ENCODE data around the gene TMUB1.

Gene TMUB1

DNA sequence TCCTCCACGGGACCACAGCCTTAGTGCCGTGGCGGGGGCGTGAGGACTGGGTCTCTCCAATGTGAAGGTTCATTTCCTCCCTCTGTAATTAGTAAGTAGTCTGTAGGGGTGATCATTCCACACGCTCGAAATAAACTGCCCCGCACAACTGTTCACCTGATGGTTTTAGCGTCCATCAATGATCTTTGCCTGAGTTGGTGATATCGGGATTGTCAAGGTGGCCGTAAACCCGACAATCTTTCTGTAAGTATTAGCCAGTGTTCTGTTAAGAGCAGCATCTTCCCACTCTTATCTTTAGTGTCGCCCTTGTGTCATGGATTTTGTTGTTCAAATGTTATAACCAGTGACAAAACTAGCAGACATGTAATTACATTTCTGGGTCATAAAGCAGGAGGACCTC, 20.7 kb upstream of the TMUB1 start:
- DNase-seq (ENCODE audit: low read depth) = no peak

GRCh38 chr7:151102991-151103390, 19.7 kb upstream of the TMUB1 start:
- DNase-seq (ENCODE audit: low read depth) = no peak

DNA sequence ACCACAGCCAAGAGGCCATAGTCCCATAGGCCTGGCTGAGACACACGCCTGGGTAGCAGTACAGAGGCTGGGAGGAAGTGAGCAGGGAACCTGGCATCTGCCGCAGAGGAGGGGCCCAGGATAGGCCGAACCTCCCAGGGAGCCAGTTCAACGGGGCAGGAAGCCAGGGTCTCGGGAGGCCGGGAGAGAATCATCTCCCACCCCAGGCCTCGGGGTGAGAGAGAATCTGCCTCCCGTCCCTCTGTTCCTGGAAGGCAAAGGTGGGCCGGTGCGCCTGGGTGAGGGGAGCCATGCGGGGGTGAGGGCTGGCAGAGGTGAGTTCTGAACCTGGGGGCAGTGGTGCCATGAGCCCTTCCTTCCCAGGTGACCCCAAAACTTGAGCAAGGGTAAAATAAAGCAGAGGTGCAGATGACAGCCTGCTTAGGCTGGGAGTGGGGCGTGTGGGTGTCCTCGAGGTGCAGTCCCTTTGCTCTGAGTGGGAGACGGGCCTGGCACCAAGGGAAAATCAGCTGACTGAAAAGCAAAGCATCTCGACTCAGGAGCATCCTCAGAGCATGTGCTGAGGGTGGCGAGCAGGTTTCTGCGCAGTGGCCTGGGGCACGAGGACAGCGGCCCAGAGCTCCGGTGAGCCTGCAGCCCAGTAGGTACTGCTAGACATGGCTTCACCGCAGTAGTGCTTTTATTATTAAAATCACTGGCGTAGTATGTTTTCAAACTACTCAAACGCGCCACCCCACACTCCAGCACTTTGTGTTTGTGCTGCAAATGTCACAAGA, 18.5 kb upstream of the TMUB1 start:
- DNase-seq (ENCODE audit: low read depth) = no peak

- DNase-seq (ENCODE audit: low read depth) = no peak
These were observed 17.6 kb upstream of the TMUB1 start for GRCh38 chr7:151100921-151101320.

- no peak for DNase-seq (ENCODE audit: low read depth)
These were observed 16.4 kb upstream of the TMUB1 start for GRCh38 chr7:151099486-151100211.

GRCh38 chr7:151095828-151096475, 12.7 kb upstream of the TMUB1 start:
- DNase-seq (ENCODE audit: low read depth) = no peak

GRCh38 chr7:151095123-151095797, 12.0 kb upstream of the TMUB1 start:
- DNase-seq (ENCODE audit: low read depth) = no peak

- DNase-seq (ENCODE audit: low read depth) = no peak
These were observed 11.4 kb upstream of the TMUB1 start for GRCh38 chr7:151094675-151095074.

- no peak for DNase-seq (ENCODE audit: low read depth)
These were observed 10.5 kb upstream of the TMUB1 start for GRCh38 chr7:151093748-151094147.

- DNase-seq (ENCODE audit: low read depth) = no peak
These were observed 8.7 kb upstream of the TMUB1 start for GRCh38 chr7:151091988-151092387.

- no peak for DNase-seq (ENCODE audit: low read depth)
These were observed 8.1 kb upstream of the TMUB1 start for GRCh38 chr7:151091431-151091830.

DNA sequence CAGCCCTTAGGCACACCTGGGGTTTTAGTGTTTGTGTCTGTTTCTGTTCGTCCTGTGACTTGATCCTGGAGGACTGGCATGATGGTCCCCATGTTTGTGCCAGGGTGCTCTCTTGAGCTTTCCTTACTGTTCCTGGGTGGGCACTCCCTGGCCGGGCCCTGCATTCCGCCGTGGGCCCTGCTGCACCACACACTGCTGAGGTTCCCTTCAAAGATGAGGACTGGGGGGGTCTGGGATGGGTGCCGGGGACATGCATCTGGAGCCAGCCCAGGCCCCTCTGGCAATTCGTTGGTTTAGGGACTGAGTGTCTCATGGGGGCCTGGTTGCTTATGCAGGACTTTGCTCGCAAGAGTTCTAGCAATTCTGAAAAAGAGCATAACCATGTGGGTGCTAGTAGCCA, 7.7 kb upstream of the TMUB1 start:
- DNase-seq (ENCODE audit: low read depth) = no peak

DNA sequence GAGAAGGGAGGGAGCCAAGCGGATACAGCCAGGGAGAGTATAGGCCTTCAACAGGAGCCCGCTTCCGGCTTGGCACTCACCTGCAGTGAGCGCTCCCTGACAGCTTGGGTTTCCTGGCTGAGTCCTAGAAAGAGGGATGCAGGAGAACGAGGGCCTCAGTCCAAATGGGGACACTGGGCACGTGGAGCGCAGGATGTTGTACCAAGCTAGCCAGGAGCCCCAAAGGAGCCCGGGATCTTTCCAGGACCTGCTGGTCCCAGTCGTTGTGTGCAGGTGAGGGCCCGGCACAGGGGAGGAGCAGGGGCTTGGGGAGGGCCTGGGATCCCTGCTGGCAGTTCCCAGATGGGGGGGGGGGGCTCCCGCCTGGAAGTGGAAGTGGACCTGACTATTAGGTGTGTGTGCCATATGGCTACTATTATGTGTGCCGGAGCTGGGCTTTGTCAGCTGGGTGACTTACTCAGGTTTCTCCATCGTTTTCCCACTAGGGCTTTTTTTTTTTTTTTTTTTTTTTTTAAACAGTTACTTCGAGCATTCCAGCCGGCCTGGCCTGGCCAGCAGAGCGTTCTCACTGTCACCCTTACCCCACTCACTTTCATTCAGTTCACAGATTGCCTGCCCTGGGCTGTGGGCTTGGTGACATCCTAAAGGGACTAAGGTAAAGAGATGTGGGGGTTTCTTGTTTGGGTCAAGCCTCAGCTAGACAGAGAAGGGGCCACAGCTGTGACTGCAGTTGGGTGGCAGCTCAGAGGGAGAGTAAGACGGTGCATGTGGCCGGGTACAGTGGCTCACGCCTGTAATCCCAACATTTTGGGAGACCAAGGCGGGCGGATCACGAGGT, 6.8 kb upstream of the TMUB1 start:
- no peak for DNase-seq (ENCODE audit: low read depth)

GRCh38 chr7:151088856-151089699, 5.8 kb upstream of the TMUB1 start:
- DNase-seq (ENCODE audit: low read depth) = no peak

GRCh38 chr7:151088019-151088855, 4.9 kb upstream of the TMUB1 start:
- DNase-seq (ENCODE audit: low read depth) = no peak

DNA sequence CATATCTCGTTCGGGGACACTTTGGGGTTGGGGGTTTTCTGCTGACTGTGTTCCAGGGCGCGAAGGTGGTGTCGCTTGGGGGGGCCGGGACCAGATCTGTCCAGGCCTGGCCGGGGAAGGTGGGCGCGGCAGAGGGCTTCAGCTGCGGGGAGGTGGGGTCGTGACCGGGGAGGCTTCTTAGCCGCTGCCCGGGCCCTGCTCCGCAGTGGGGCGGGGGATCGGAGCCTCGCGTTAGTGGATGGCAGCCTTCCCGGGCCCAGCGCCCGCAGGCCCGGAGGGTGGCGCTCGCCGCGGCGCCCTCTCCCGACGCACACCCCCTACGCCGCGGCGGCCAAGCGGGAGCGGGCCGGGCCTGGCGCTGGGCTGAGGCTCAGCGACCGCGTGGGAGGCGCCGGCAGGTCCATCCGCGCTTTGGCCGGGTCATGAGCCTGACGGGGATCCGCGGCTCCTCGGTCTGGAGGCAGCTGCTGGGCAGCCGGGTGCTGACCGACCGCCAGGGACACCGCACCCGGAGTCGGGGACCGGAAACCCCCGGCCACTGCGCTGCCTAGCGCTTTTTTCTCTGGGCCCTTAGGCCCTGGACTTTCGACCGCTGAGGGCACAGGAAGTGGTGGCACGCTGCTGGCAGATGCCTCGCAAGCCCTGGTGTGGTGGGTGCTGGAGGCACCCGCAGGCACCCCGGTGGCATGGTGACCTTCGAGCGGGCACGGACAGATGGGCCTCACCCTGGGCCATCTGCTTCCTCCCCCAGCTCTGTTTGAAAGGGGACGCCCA, 4.1 kb upstream of the TMUB1 start:
- DNase-seq (ENCODE audit: low read depth) = no peak

DNA sequence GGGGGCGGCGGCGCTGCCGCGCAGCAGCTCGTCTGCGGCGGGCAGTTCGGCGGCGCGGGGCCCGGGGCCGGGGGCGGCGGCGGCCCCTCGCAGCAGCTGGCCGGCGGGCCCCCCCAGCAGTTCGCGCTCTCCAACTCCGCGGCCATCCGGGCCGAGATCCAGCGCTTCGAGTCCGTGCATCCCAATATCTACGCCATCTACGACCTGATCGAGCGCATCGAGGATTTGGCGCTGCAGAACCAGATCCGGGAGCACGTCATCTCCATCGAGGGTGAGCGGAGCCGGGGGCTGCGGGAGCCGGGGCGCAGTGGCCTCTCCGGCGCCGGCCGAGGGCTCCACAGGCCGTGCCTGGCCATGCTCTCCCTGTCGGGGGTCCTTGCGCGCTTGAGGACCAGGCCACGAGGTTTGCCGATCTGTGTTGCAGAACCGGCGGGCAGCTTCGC, 3.5 kb upstream of the TMUB1 start:
- no peak for DNase-seq (ENCODE audit: low read depth)

GRCh38 chr7:151085691-151086620, 2.7 kb upstream of the TMUB1 start, which contains the start of gene AGAP3:
Gene AGAP3 (plus strand): TSS chr7:151086475. CDS start chr7:151086742, 267 bp downstream.
- DNase-seq (ENCODE audit: low read depth) = no peak
